ENCODE data around the gene NOS1.
"Not testable (repeated sequence)": the region's sequence is repeated elsewhere in the genome, so short reads cannot be mapped to it uniquely, and the experiment has no call there.

NOS1 gene

GRCh38 chr12:117361347-117361751, at the start of gene NOS1:
Gene NOS1 (minus strand): TSS chr12:117361626. CDS start chr12:117331069, 30,557 bp downstream.
- DNase-seq (ENCODE audit: low spot score) = no peak

GRCh38 chr12:117409286-117409685, 47.9 kb upstream of the NOS1 start:
- no peak for DNase-seq (ENCODE audit: low spot score)

- DNase-seq (ENCODE audit: low spot score) = no peak
Measured at GRCh38 chr12:117408161-117408791, 46.9 kb upstream of the NOS1 start.

GRCh38 chr12:117404940-117405339, 43.5 kb upstream of the NOS1 start:
- DNase-seq (ENCODE audit: low spot score) = no peak

GRCh38 chr12:117404203-117404853, 42.9 kb upstream of the NOS1 start:
- DNase-seq (ENCODE audit: low spot score) = no peak

- DNase-seq (ENCODE audit: low spot score) = no peak
Measured at GRCh38 chr12:117403586-117404139, 42.2 kb upstream of the NOS1 start.

GRCh38 chr12:117402363-117402762, 40.9 kb upstream of the NOS1 start:
- peak; percentile 2 for DNase-seq (ENCODE audit: low spot score)

- DNase-seq (ENCODE audit: low spot score) = no peak
Measured at GRCh38 chr12:117400912-117401311, 39.5 kb upstream of the NOS1 start.

- not testable (repeated sequence) for DNase-seq (ENCODE audit: low spot score)
Measured at GRCh38 chr12:117398482-117398881, 37.1 kb upstream of the NOS1 start.

GRCh38 chr12:117395766-117396165, 34.3 kb upstream of the NOS1 start:
- DNase-seq (ENCODE audit: low spot score) = no peak

- DNase-seq (ENCODE audit: low spot score) = no peak
Measured at GRCh38 chr12:117394491-117394890, 33.1 kb upstream of the NOS1 start.

- DNase-seq (ENCODE audit: low spot score) = no peak
Measured at GRCh38 chr12:117393656-117394055, 32.2 kb upstream of the NOS1 start.

- DNase-seq (ENCODE audit: low spot score) = no peak
Measured at GRCh38 chr12:117390866-117391265, 29.4 kb upstream of the NOS1 start.

- DNase-seq (ENCODE audit: low spot score) = no peak
Measured at GRCh38 chr12:117388951-117389446, 27.6 kb upstream of the NOS1 start.

GRCh38 chr12:117387832-117388231, 26.4 kb upstream of the NOS1 start:
- no peak for DNase-seq (ENCODE audit: low spot score)

GRCh38 chr12:117384735-117385134, 23.3 kb upstream of the NOS1 start:
- DNase-seq (ENCODE audit: low spot score) = no peak

- DNase-seq (ENCODE audit: low spot score) = peak; percentile 67
Measured at GRCh38 chr12:117380083-117380482, 18.7 kb upstream of the NOS1 start.

GRCh38 chr12:117377758-117378157, 16.3 kb upstream of the NOS1 start:
- peak; percentile 41 for DNase-seq (ENCODE audit: low spot score)

- no peak for DNase-seq (ENCODE audit: low spot score)
Measured at GRCh38 chr12:117370588-117370987, 9.2 kb upstream of the NOS1 start.

- DNase-seq (ENCODE audit: low spot score) = not testable (repeated sequence)
Measured at GRCh38 chr12:117370000-117370399, 8.6 kb upstream of the NOS1 start.

GRCh38 chr12:117367006-117367638, 5.7 kb upstream of the NOS1 start:
- peak; percentile 74 for DNase-seq (ENCODE audit: low spot score)

- DNase-seq (ENCODE audit: low spot score) = no peak
Measured at GRCh38 chr12:117365049-117365616, 3.7 kb upstream of the NOS1 start.
